Left ventricle myocardium superior (tissue), 1 donor: ENCODE data around the gene SCD5. TPM values are rescaled to one million over a fixed set of nuclear protein-coding genes. Genes with fewer than 3 reads are reported as not detected.

Experiments used
- ATAC-seq: fragments of 200-7000 bp; cut with Tn5 transposase; one replicate; pipeline ENCODE4 v1.9.1; 2020; ENCODE audit warnings: mild to moderate bottlenecking, moderate library complexity
- DNase-seq: peaks from one replicate; pipeline ENCODE4 v3.0.0-alpha.2; 2020
- intact Hi-C: fragments of 100-400 bp; cut with micrococcal nuclease; formaldehyde crosslinking; loops from one replicate; pipeline ENCODE4 v1.11.0; 2022
- total RNA-seq: library from RNA; stranded (reverse); fragmentation: NEBNext Ultra II Directional; extraction: Animal tissue kit (Norgen Biotek cat#: 25700); gene quantifications from one replicate; pipeline ENCODE4 v1.2.1, GENCODE V29; 2021
- donor health status: DM: no; HTN: yes; CAD: no; lungs with severe emphysema.

The SCD5 gene
- total RNA-seq, 1 donor from 2014 or later: 2.7 TPM

GRCh38 chr4:82710197-82710929 is 88.2 kb downstream of the SCD5 start:
- DNase-seq (no peak), ATAC-seq (no peak)
- intact Hi-C loops: no loop called here

- intact Hi-C loops: no loop called here
- no peak for ATAC-seq
- DNase-seq: no peak
These were observed 89.6 kb downstream of the SCD5 start for GRCh38 chr4:82708982-82709381.

GRCh38 chr4:82706349-82707000 is 92.1 kb downstream of the SCD5 start:
- ATAC-seq: peak; percentile 85
- no peak for DNase-seq
- intact Hi-C loops: no loop called here

- DNase-seq: no peak
- intact Hi-C loops: no loop called here
- ATAC-seq: no peak
These were observed 92.7 kb downstream of the SCD5 start for GRCh38 chr4:82705928-82706300.

- intact Hi-C loops: no loop called here
- no peak for DNase-seq
- no peak for ATAC-seq
These were observed 93.2 kb downstream of the SCD5 start for GRCh38 chr4:82705169-82705927.

- no peak for ATAC-seq
- no peak for DNase-seq
- intact Hi-C loops: no loop called here
These were observed 94.4 kb downstream of the SCD5 start for GRCh38 chr4:82704156-82704555.

- intact Hi-C loops: no loop called here
- ATAC-seq: no peak
- no peak for DNase-seq
These were observed 100.2 kb downstream of the SCD5 start for GRCh38 chr4:82698412-82698811.

- no peak for ATAC-seq
- intact Hi-C loops: no loop called here
- DNase-seq: no peak
These were observed 101.0 kb downstream of the SCD5 start for GRCh38 chr4:82697561-82697960.

GRCh38 chr4:82696117-82696860 is 102.3 kb downstream of the SCD5 start:
- ATAC-seq: no peak
- DNase-seq: no peak

GRCh38 chr4:82694892-82695291 is 103.7 kb downstream of the SCD5 start:
- no peak for DNase-seq
- intact Hi-C loops: no loop called here
- no peak for ATAC-seq

More at GRCh38 chr4:82696117-82696860, 102.3 kb downstream of the SCD5 start:
- intact Hi-C loops: no loop called here

GRCh38 chr4:82694046-82694445 is 104.5 kb downstream of the SCD5 start:
- ATAC-seq: no peak
- intact Hi-C loops: no loop called here
- no peak for DNase-seq

- no peak for ATAC-seq
- intact Hi-C loops: no loop called here
- DNase-seq: no peak
These were observed 106.4 kb downstream of the SCD5 start for GRCh38 chr4:82692101-82692780.

GRCh38 chr4:82691431-82691830 is 107.2 kb downstream of the SCD5 start:
- ATAC-seq (peak; percentile 40), DNase-seq (no peak)
- intact Hi-C loops: no loop called here

GRCh38 chr4:82688091-82688795 is 110.4 kb downstream of the SCD5 start:
- no peak for DNase-seq
- intact Hi-C loops: no loop called here
- peak; percentile 45 for ATAC-seq

GRCh38 chr4:82687531-82687930 is 111.1 kb downstream of the SCD5 start:
- intact Hi-C loops: no loop called here
- no peak for DNase-seq

GRCh38 chr4:82681754-82682153 is 116.8 kb downstream of the SCD5 start:
- no peak for ATAC-seq
- no peak for DNase-seq
- intact Hi-C loops: no loop called here

More at GRCh38 chr4:82687531-82687930, 111.1 kb downstream of the SCD5 start:
- ATAC-seq: no peak

- ATAC-seq: no peak
- intact Hi-C loops: no loop called here
- no peak for DNase-seq
These were observed 117.8 kb downstream of the SCD5 start for GRCh38 chr4:82680834-82681233.

- no peak for DNase-seq
- intact Hi-C loops: no loop called here
- ATAC-seq: no peak
These were observed 119.1 kb downstream of the SCD5 start for GRCh38 chr4:82679531-82679930.
